WTC11 (cell line): ENCODE measurements around the gene ZBTB48. TPM values are rescaled to one million over a fixed set of nuclear protein-coding genes. Genes with fewer than 3 reads are reported as not detected.

Experiments used
- ATAC-seq: fragments of 200-7000 bp; cut with Tn5 transposase; 2 replicates; pipeline ENCODE4 v1.10.0; 2021; ENCODE audit warnings: mild to moderate bottlenecking, moderate library complexity
- CTCF ChIA-PET: fragments of 300-600 bp; sonication (Branson Sonifier 250); formaldehyde crosslinking; loops from one replicate; lab custom pipeline; 2021; ENCODE audit warnings: antibody characterized with exemption; lab: Charles Lee
- POLR2A ChIA-PET: fragments of 350-600 bp; sonication (Branson Sonifier 250); formaldehyde crosslinking; loops from one replicate; lab custom pipeline; 2021; ENCODE audit warnings: antibody characterized with exemption; lab: Charles Lee
- DNase-seq: peaks from one replicate; pipeline ENCODE4 v3.0.0; 2021; ENCODE audit warnings: low spot score
- H3K27ac Mint-ChIP-seq: 2 replicates; pipeline ENCODE4 v1.8.0; 2021; ENCODE audit warnings: mixed read lengths
- H3K27me3 Mint-ChIP-seq: 2 replicates; pipeline ENCODE4 v1.8.0; 2021; ENCODE audit warnings: low read depth, mild to moderate bottlenecking, moderate library complexity, mixed read lengths
- H3K36me3 Mint-ChIP-seq: 2 replicates; pipeline ENCODE4 v1.8.0; 2021; ENCODE audit warnings: mixed read lengths
- H3K4me1 Mint-ChIP-seq: 2 replicates; pipeline ENCODE4 v1.8.0; 2022; ENCODE audit warnings: mixed read lengths
- H3K4me3 Mint-ChIP-seq: 2 replicates; pipeline ENCODE4 v1.8.0; 2021; ENCODE audit warnings: mild to moderate bottlenecking, moderate library complexity, mixed read lengths
- H3K9me3 Mint-ChIP-seq: 2 replicates; pipeline ENCODE4 v1.8.0; 2021; ENCODE audit warnings: mixed read lengths
- AR ChIP-seq: fragments of 250-450 bp; sonication (Bioruptor Pico); IDR thresholded peaks from 2 replicates; pipeline ENCODE4 v1.9.0; 2021; ENCODE audit warnings: mild to moderate bottlenecking
- ATF2 ChIP-seq: sonication (generic); formaldehyde crosslinking; IDR thresholded peaks from 2 replicates; pipeline ENCODE4 v1.8.1; 2022; ENCODE audit warnings: low read depth, missing genetic modification reagents, borderline replicate concordance
- CBFB ChIP-seq: sonication (generic); formaldehyde crosslinking; IDR thresholded peaks from 2 replicates; pipeline ENCODE4 v1.8.1; 2022; ENCODE audit warnings: mild to moderate bottlenecking, low read depth, missing genetic modification reagents
- CREM ChIP-seq: sonication (generic); formaldehyde crosslinking; IDR thresholded peaks from 2 replicates; pipeline ENCODE4 v1.8.1; 2022; ENCODE audit warnings: mild to moderate bottlenecking, missing genetic modification reagents, moderate library complexity
- ETV6 ChIP-seq: sonication (generic); formaldehyde crosslinking; IDR thresholded peaks from 2 replicates; pipeline ENCODE4 v1.8.1; 2022; ENCODE audit warnings: mild to moderate bottlenecking, missing genetic modification reagents
- GABPB1 ChIP-seq: sonication (generic); formaldehyde crosslinking; IDR thresholded peaks from 2 replicates; pipeline ENCODE4 v1.8.1; 2023; ENCODE audit warnings: mild to moderate bottlenecking, missing genetic modification reagents
- GTF2I ChIP-seq: fragments of 250-450 bp; sonication (Bioruptor Pico); conservative IDR thresholded peaks from 2 replicates; pipeline ENCODE4 v1.4.0; 2021; ENCODE audit warnings: mild to moderate bottlenecking
- HMGA2 ChIP-seq: fragments of 250-450 bp; sonication (Bioruptor Pico); IDR thresholded peaks from 2 replicates; pipeline ENCODE4 v1.4.0; 2021; ENCODE audit warnings: mild to moderate bottlenecking, moderate library complexity
- MLX ChIP-seq: sonication (generic); formaldehyde crosslinking; IDR thresholded peaks from 2 replicates; pipeline ENCODE4 v1.8.1; 2023; ENCODE audit warnings: mild to moderate bottlenecking, missing genetic modification reagents, moderate library complexity
- MYBL2 ChIP-seq: sonication (generic); formaldehyde crosslinking; IDR thresholded peaks from 2 replicates; pipeline ENCODE4 v1.8.1; 2023; ENCODE audit warnings: mild to moderate bottlenecking, moderate library complexity, missing genetic modification reagents
- NFATC4 ChIP-seq: fragments of 250-450 bp; sonication (Bioruptor Pico); IDR thresholded peaks from 2 replicates; pipeline ENCODE4 v1.9.0; 2021; ENCODE audit warnings: mild to moderate bottlenecking
- NFE2L1 ChIP-seq: sonication (generic); formaldehyde crosslinking; IDR thresholded peaks from 2 replicates; pipeline ENCODE4 v1.8.1; 2023; ENCODE audit warnings: missing genetic modification reagents
- NR1H2 ChIP-seq: sonication (generic); formaldehyde crosslinking; IDR thresholded peaks from 2 replicates; pipeline ENCODE4 v1.9.0; 2021; ENCODE audit warnings: mild to moderate bottlenecking, moderate library complexity, missing genetic modification reagents
- PRRX2 ChIP-seq: fragments of 250-450 bp; sonication (Bioruptor Pico); IDR thresholded peaks from 2 replicates; pipeline ENCODE4 v1.8.0; 2021; ENCODE audit warnings: mild to moderate bottlenecking
- RELA ChIP-seq: sonication (generic); formaldehyde crosslinking; IDR thresholded peaks from 2 replicates; pipeline ENCODE4 v1.8.1; 2022; ENCODE audit warnings: missing genetic modification reagents, mild to moderate bottlenecking, borderline replicate concordance
- SMAD3 ChIP-seq: sonication (generic); formaldehyde crosslinking; IDR thresholded peaks from 2 replicates; pipeline ENCODE4 v1.8.0; 2022; ENCODE audit warnings: missing genetic modification reagents, mild to moderate bottlenecking, borderline replicate concordance
- USF2 ChIP-seq: sonication (generic); formaldehyde crosslinking; IDR thresholded peaks from 2 replicates; pipeline ENCODE4 v1.8.1; 2023; ENCODE audit warnings: mild to moderate bottlenecking, missing genetic modification reagents, moderate library complexity
- ZMAT4 ChIP-seq: fragments of 250-450 bp; sonication (Bioruptor Pico); IDR thresholded peaks from 2 replicates; pipeline ENCODE4 v1.9.0; 2021; ENCODE audit warnings: mild to moderate bottlenecking
- ZNF232 ChIP-seq: sonication (generic); formaldehyde crosslinking; IDR thresholded peaks from 2 replicates; pipeline ENCODE4 v1.8.0; 2022; ENCODE audit warnings: mild to moderate bottlenecking, missing genetic modification reagents
- ZNF671 ChIP-seq: fragments of 250-450 bp; sonication (Bioruptor Pico); IDR thresholded peaks from 2 replicates; pipeline ENCODE4 v1.8.0; 2021; ENCODE audit warnings: mild to moderate bottlenecking
- ZSCAN18 ChIP-seq: fragments of 250-450 bp; sonication (Bioruptor Pico); IDR thresholded peaks from 2 replicates; pipeline ENCODE4 v2.1.2; 2022; ENCODE audit warnings: mild to moderate bottlenecking, moderate library complexity
- total RNA-seq: library from RNA; stranded (reverse); gene quantifications from 3 replicates; pipeline ENCODE4 v1.2.3, GENCODE V29; 2021

Gene ZBTB48
- total RNA-seq, 1 experiment from 2014 or later, result 29.1 TPM

- TF ChIP-seq ETV6 (CRISPR knock-in tag) (no peak), ZMAT4 (CRISPR knock-in tag) (no peak), NFATC4 (CRISPR knock-in tag) (no peak), NFE2L1 (no peak), ATF2 (CRISPR knock-in tag) (no peak)
- TF ChIP-seq, all 79 proteins: peak for 0
These were observed 1.0 kb downstream of the ZBTB48 start (continued) for GRCh38 chr1:6580593-6581409.

GRCh38 chr1:6581561-6582305 lies 1.9 kb downstream of the ZBTB48 start:
- no peak overlapping the region for H3K27ac Mint-ChIP-seq
- CTCF ChIA-PET, result interaction anchor here (0.7 to 2.9 kb wide), 3 partner anchors 22 to 134 kb away, joined by 3 to 20 read pairs (median 3); partner anchors contain the start of genes NOL9 and TAS1R1
- H3K4me3 Mint-ChIP-seq, result 0 out of 2 replicates have a peak overlapping the region, but pooled peaks have one; percentile 21

More at GRCh38 chr1:6581561-6582305, 1.9 kb downstream of the ZBTB48 start:
- POLR2A ChIA-PET, result interaction anchor here (0.7 kb wide), 1 partner anchor 1459 kb away, joined by 4 read pairs; no protein-coding TSS in a partner anchor
- no peak for DNase-seq
- TF ChIP-seq SMAD3 (no peak), ZSCAN18 (CRISPR knock-in tag) (no peak), NR1H2 (CRISPR knock-in tag) (no peak), GABPB1 (CRISPR knock-in tag) (no peak), PRRX2 (no peak), MYBL2 (no peak), ZNF671 (CRISPR knock-in tag) (no peak), CREM (CRISPR knock-in tag) (no peak), HMGA2 (no peak), RELA (CRISPR knock-in tag) (no peak), ETV6 (CRISPR knock-in tag) (no peak), ZNF232 (CRISPR knock-in tag) (no peak), MLX (CRISPR knock-in tag) (no peak), AR (no peak), GTF2I (no peak), USF2 (no peak), CBFB (CRISPR knock-in tag) (no peak)
- Mint-ChIP-seq H3K36me3 (peaks cover 3% of the 10 kb centered on the region; the same call in 1 of the 2 replicates), H3K27me3 (no peaks in the 10 kb centered on the region), H3K9me3 (no peaks in the 10 kb centered on the region), H3K4me1 (peaks cover 17% of the 10 kb centered on the region)
- no peak for ATAC-seq
